Measurements from ENCODE around the gene PCGF3. TPM values are rescaled to one million over a fixed set of nuclear protein-coding genes. Genes with fewer than 3 reads are reported as not detected.
"Not testable (repeated sequence)": the region's sequence is repeated elsewhere in the genome, so short reads cannot be mapped to it uniquely, and the experiment has no call there.

Gene PCGF3
- total RNA-seq, 4 donors from 2014 or later, result 31.0 to 67.1 (median 48.8) TPM

DNA sequence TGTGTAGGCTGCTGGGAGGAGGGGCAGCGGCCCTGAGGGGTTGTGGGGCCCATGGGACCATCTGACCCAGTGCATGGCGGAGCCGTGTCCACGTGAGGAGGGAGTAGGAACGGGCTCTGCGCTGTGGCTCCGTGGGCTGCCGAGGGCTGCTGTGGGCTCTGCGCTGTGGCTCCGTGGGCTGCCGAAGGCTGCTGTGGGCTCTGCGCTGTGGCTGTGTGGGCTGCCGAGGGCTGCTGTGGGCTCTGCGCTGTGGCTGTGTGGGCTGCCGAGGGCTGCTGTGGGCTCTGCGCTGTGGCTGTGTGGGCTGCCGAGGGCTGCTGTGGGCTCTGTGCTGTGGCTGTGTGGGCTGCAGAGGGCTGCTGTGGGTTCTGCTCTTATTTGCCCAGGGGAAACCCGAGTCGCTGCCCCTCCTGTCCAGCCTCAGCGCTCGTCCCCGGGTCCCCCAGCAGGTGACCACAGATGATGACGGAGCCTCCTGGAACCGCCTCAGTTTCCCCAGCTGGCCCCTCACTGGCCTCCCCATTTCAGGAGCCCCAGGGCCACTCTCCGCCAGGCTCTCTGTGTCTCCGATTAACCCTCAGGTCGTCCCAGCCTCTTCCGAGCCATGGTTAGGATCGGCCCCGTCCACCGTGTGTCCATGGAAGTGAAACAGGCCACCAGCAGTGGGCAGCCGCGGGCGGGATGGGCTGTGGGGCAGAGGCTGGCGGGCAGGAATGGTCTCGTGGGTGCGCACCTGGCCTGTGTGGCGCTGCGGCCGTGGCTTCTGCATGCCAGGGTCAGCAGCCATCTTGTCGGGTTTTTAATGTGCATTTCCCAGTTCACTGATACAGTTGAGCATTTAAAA, 20.0 kb downstream of the PCGF3 start:
- DNase-seq (ENCODE audit: low spot score) (no peak), ATAC-seq (ENCODE audit: low FRiP score) (no peak)
- TF ChIP-seq, protein P1, sequence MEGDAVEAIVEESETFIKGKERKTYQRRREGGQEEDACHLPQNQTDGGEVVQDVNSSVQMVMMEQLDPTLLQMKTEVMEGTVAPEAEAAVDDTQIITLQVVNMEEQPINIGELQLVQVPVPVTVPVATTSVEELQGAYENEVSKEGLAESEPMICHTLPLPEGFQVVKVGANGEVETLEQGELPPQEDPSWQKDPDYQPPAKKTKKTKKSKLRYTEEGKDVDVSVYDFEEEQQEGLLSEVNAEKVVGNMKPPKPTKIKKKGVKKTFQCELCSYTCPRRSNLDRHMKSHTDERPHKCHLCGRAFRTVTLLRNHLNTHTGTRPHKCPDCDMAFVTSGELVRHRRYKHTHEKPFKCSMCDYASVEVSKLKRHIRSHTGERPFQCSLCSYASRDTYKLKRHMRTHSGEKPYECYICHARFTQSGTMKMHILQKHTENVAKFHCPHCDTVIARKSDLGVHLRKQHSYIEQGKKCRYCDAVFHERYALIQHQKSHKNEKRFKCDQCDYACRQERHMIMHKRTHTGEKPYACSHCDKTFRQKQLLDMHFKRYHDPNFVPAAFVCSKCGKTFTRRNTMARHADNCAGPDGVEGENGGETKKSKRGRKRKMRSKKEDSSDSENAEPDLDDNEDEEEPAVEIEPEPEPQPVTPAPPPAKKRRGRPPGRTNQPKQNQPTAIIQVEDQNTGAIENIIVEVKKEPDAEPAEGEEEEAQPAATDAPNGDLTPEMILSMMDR (IDR thresholded peaks at IDR 0.05), result no peak

DNA sequence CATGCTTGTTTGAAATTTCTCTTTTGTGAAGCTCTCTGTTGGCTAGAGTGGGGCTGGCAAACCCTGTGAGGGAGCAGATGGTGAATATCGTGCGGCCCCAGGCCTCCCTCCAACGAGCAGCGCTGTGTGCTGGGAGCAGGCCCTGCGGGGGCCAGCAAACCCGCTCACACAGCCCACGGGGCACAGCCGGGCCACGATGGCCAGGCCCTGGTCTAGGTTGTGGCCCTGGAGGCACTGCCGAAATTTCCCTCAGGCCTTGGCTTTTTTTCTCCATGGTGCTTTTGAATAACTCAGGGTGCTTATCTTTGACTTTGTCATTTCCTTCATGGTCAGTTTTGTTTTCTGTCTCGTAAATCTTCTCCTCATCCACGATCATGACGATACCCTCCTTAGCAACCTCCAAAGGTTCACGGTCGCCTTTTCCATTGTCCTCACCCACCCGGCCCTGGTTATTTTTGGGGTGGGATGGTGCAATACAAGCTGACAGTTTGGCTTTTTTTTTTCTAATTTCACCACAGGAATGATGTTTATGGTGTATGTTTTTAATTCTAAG, 20.7 kb downstream of the PCGF3 start:
- no peak for ATAC-seq (ENCODE audit: low FRiP score)
- DNase-seq (ENCODE audit: low spot score), result no peak
- TF ChIP-seq, protein P1 (IDR thresholded peaks at IDR 0.05), result no peak

DNA sequence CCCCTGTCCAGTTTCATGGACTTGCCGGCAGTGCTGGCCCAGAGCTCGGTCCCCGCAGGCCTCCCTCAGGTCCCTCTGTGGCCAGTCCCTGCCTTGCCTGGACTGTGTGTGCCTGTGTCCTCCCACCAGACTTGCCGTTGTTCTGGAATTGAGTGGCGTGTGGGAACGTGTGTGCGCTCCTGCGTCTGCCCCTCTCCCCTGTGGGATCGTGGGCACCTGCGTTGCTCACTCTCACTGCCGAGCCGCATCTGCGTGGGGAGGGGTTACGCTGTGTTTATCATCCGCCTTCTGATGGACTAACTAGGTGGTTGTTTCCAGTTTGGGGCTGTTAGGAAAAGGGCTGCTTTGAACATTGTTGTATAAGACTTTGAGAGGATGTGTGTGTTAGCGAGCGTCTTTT, 21.2 kb downstream of the PCGF3 start:
- ATAC-seq (ENCODE audit: low FRiP score), result no peak
- DNase-seq (ENCODE audit: low spot score), result no peak
- TF ChIP-seq, protein P1 (IDR thresholded peaks at IDR 0.05), result no peak

DNA sequence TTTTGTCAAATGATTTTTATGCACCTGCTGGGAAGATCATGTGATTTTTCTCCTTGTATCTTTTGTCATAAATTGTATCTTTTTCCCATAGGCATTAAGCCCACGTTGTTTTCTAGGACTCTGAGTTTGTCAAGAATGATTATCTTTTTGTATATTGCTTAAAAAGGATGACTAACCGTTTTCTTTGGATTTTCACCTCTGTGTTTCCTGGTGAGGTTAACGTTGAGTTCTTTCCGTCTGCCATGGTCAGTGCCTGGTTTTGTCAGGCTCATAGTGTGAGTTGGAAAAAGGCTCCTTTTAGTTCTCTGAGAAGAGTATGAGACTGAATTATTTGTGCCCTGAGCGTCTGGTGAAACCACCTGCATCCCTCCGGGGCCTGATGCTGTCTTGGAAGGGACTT, 21.9 kb downstream of the PCGF3 start:
- TF ChIP-seq, protein P1 (IDR thresholded peaks at IDR 0.05), result no peak
- no peak for DNase-seq (ENCODE audit: low spot score)
- no peak for ATAC-seq (ENCODE audit: low FRiP score)

DNA sequence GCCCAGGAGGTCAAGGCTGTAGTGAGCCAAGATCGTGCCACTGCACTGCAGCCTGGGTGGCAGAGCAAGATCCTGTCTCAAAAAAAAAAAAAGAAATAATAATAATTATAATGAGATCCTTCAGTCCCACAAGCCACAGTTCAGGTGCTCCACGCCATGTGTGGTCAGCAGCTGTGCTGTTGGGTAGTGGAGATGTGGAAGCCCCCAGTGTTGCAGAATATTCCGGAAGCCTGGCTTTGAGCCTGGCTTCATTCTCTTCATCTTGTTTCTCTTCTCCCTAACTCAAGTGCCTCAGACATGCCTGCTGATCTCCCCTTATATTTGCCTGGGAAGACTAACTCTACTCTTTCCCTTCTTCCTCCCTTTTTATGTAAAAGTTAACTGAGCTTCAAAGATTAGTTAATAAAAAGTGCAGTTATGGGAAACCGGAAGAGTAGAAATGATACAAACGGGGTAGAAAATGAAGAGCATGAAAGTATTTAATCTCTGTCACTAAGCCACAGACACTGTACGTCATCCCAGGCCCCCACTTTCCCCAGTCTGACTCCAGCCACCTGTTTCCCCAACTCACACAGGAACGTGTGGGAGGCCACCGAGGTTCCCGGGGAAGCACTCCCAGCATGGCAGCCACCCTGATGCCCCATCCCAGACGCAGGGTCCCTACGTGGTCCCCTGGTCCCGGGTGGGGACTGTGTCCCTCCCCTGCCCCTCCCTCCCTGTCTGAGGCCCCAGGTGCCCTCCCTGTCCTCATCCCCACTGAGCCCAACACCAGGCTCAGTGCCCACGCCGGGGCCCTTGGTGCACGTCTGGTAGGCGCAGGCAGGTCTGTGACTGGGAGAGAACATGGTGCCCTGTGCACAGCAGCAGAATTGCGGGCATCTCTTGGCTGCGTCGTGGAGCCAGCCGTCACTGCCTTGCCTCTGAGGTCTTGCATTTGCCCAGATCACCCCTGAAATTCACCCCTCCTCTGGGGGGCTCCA, 24.0 kb downstream of the PCGF3 start:
- DNase-seq (ENCODE audit: low spot score), result no peak
- TF ChIP-seq, protein P1 (IDR thresholded peaks at IDR 0.05), result no peak
- ATAC-seq (ENCODE audit: low FRiP score), result no peak

DNA sequence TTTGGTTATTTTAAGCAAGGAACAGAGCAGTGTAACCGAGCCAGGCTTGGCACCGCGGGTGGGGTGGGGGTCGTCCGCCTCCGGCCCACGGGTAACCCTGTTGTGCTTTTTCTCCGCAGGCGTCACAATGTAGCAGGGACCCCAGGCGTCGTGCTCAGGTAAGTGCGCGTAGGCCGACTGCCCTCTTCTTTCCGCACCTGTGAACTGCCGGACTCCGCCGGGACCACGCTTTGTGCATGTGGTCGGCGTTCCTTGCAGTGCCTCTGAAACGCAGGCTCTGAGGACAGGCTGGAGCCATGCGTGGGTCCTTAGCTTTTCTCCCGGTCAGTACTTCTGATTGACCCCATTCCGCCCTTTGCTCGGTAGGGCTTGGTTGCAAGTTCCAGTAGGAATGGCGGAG, 24.9 kb downstream of the PCGF3 start:
- DNase-seq (ENCODE audit: low spot score) (no peak), ATAC-seq (ENCODE audit: low FRiP score) (no peak)
- TF ChIP-seq, protein P1 (IDR thresholded peaks at IDR 0.05), result no peak

DNA sequence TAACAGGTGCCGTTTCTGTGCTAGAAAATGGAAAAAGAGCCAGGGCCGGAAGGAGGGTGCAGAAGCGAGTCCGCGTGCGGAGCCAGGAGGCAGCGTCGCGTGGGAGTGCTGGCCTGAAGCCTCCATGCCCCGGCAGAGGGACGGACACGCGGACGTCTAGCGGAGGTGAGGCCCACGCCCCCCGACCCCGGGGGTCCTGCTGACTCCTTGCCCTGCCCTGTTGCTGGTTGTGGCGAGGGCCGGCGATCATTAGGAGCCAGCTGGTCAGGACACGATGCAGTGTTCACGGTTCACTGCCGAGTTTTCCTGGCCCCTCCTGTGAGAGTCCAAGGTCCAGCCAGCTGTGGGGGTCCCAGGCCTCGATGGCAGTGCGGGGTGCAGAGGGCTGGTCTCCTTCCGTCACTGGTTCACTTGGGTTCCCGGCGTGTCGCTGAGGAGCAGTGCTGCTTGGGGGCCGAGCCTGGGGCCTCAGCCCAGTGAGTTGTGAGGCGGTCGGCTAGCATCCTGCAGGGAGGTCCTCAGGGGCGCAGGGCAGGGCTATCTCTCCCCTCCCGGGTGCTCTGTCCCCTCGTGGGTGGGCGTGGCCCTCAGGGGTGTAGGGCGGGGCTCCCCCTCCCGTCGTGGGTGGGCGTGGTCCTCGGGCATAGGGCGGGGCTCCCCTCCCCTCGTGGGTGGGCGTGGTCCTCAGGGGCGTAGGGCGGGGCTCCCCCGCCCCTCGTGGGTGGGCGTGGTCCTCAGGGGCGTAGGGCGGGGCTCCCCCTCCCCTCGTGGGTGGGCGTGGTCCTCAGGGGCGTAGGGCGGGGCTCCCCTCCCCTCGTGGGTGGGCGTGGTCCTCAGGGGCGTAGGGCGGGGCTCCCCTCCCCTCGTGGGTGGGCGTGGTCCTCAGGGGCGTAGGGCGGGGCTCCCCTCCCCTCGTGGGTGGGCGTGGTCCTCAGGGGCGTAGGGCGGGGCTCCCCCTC, 25.6 kb downstream of the PCGF3 start:
- DNase-seq (ENCODE audit: low spot score); ATAC-seq (ENCODE audit: low FRiP score): not testable (repeated sequence)

DNA sequence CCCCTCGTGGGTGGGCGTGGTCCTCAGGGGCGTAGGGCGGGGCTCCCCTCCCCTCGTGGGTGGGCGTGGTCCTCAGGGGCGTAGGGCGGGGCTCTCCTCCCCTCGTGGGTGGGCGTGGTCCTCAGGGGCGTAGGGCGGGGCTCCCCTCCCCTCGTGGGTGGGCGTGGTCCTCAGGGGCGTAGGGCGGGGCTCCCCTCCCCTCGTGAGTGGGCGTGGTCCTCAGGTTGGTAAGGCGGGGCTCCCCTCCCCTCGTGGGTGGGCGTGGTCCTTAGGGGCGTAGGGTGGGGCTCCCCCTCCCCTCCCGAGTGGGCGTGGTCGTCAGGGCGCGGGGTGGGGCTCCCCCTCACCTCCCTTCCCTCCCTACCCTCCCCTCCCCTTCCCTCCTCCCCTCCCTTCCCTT, 26.3 kb downstream of the PCGF3 start:
- DNase-seq (ENCODE audit: low spot score); ATAC-seq (ENCODE audit: low FRiP score): not testable (repeated sequence)

Data from omental fat pad (tissue), 4 donors.